Effector CD4-positive, alpha-beta T cell (primary cell): ENCODE data around the gene JUND.

Source experiments
- DNase-seq: peaks from one replicate; pipeline ENCODE4 v3.0.0-alpha.2; 2020

Gene JUND

GRCh38 chr19:18233224-18233825, 48.1 kb downstream of the JUND start:
- DNase-seq, result peak; percentile 35

- DNase-seq, result no peak
These were observed 48.7 kb downstream of the JUND start for GRCh38 chr19:18232540-18233223.

- DNase-seq, result no peak
These were observed 49.6 kb downstream of the JUND start for GRCh38 chr19:18231775-18232174.

GRCh38 chr19:18230941-18231734, 50.3 kb downstream of the JUND start:
- no peak for DNase-seq

GRCh38 chr19:18229915-18230314, 51.5 kb downstream of the JUND start:
- no peak for DNase-seq
